ENCODE data around the gene BOLA2B. TPM values are rescaled to one million over a fixed set of nuclear protein-coding genes. Genes with fewer than 3 reads are reported as not detected.

Gene BOLA2B
- total RNA-seq, 1 experiment from 2014 or later: 180 TPM

DNA sequence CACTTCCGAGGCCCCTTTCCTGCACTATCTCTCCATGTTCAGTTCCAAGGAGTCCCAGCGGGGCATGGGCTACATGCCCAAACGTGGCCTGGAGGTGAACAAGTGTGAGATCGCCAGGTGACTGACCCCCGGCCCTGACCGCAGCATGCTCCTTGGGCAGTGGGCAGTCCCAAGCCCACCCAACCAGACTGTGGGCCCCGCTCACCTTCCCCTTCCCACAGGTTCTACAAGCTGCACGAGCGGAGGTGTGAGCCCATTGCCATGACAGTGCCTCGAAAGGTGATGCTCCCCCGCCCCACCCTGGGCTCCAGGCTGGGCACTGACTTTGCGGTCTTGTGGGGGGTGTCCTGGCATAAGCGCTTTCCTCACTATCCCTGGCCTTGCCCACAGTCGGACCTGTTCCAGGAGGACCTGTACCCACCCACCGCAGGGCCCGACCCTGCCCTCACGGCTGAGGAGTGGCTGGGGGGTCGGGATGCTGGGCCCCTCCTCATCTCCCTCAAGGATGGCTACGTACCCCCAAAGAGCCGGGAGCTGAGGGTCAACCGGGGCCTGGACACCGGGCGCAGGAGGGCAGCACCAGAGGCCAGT is 5.4 kb downstream of the BOLA2B start (continued):
- TF ChIP-seq FOSL1 (IDR thresholded peaks at IDR 0.05; ENCODE audit: low read depth) (no peak), POLR2A (IDR thresholded peaks at IDR 0.05; ENCODE audit: borderline replicate concordance, extremely low read depth, insufficient read depth, insufficient read length) (no peak)
- TF ChIP-seq, protein P1, sequence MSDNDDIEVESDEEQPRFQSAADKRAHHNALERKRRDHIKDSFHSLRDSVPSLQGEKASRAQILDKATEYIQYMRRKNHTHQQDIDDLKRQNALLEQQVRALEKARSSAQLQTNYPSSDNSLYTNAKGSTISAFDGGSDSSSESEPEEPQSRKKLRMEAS (IDR thresholded peaks at IDR 0.05): no peak

GRCh38 chr16:30187556-30187865 is 6.0 kb downstream of the BOLA2B start:
- POLR2A ChIA-PET: no interaction called here
- ATAC-seq: no peak
- intact Hi-C loops (cut with micrococcal nuclease): no loop called here
- no peaks in the 10 kb centered on the region for H3K36me3 ChIP-seq (ENCODE audit: control insufficient read depth in 1 of 2, insufficient read depth in 2 of 2, low read length in 2 of 2)
- BruUV-seq (replicated peaks): no TSS peak
- RAD21 ChIA-PET (ENCODE audit: low non-redundant PET in 1 of 2, low total read pairs in 2 of 2, uncharacterized antibody in 2 of 2, unreplicated experiment in 2 of 2): no interaction called here
- CTCF ChIA-PET: interaction anchor here (1.8 kb wide), 1 partner anchor 222 kb away, joined by 6 read pairs; no protein-coding TSS in a partner anchor
- H3K27ac ChIP-seq (ENCODE audit: low read depth, low read length): no peak overlapping the region
- H4K20me1 ChIP-seq (ENCODE audit: insufficient read depth): no peaks in the 10 kb centered on the region
- peaks cover 4 to 16% of the 10 kb centered on the region in 2 experiments; a peak in 3 of 4 replicates for H3K4me1 ChIP-seq (ENCODE audit: control insufficient read depth in 1 of 2, insufficient read depth in 2 of 2, low read length in 2 of 2)
- no peak for DNase-seq (ENCODE audit: low read depth, low spot score)
- H3K79me2 ChIP-seq (ENCODE audit: insufficient read depth, low read length): no peaks in the 10 kb centered on the region
- peak overlapping the region; percentile 49 for H3K4me2 ChIP-seq (ENCODE audit: low read length)
- TF ChIP-seq SIN3A (IDR thresholded peaks at IDR 0.05; ENCODE audit: low read depth) (no peak), POLR2AphosphoS5 (IDR thresholded peaks at IDR 0.05; ENCODE audit: low read depth, low read length) (0 out of 2 replicates have a peak, but pooled peaks have one; percentile 1)
- no peak overlapping the region for H3K4me3 ChIP-seq (replicated peaks in 1 of 2; ENCODE audit: low read depth in 1 of 2, low read length in 2 of 2)
- no peak overlapping the region for H2AFZ ChIP-seq (ENCODE audit: low read depth, low read length, poor library complexity, severe bottlenecking)
- no peaks in the 10 kb centered on the region for H3K9me3 ChIP-seq (ENCODE audit: control insufficient read depth in 1 of 2, insufficient read depth in 1 of 2, low read depth in 1 of 2, low read length in 2 of 2)
- H3K27me3 ChIP-seq (ENCODE audit: insufficient read depth, low read length): no peaks in the 10 kb centered on the region
- H3K9ac ChIP-seq (ENCODE audit: low read length): no peak overlapping the region
- H3K9me2 ChIP-seq (ENCODE audit: insufficient read depth): no peaks in the 10 kb centered on the region

- Histone ChIP-seq H3K27me3 (ENCODE audit: insufficient read depth, low read length) (no peaks in the 10 kb centered on the region), H3K36me3 (ENCODE audit: control insufficient read depth in 1 of 2, insufficient read depth in 2 of 2, low read length in 2 of 2) (no peaks in the 10 kb centered on the region), H3K4me3 (replicated peaks in 1 of 2; ENCODE audit: low read depth in 1 of 2, low read length in 2 of 2) (no peak overlapping the region), H2AFZ (ENCODE audit: low read depth, low read length, poor library complexity, severe bottlenecking) (no peak overlapping the region), H3K79me2 (ENCODE audit: insufficient read depth, low read length) (no peaks in the 10 kb centered on the region), H3K9me2 (ENCODE audit: insufficient read depth) (no peaks in the 10 kb centered on the region), H3K9ac (ENCODE audit: low read length) (no peak overlapping the region), H4K20me1 (ENCODE audit: insufficient read depth) (no peaks in the 10 kb centered on the region), H3K4me1 (ENCODE audit: control insufficient read depth in 1 of 2, insufficient read depth in 2 of 2, low read length in 2 of 2) (peaks cover 5 to 19% of the 10 kb centered on the region in 2 experiments; a peak in 3 of 4 replicates), H3K27ac (ENCODE audit: low read depth, low read length) (no peak overlapping the region), H3K9me3 (ENCODE audit: control insufficient read depth in 1 of 2, insufficient read depth in 1 of 2, low read depth in 1 of 2, low read length in 2 of 2) (no peaks in the 10 kb centered on the region), H3K4me2 (ENCODE audit: low read length) (peak overlapping the region; percentile 49)
- CTCF ChIA-PET: interaction anchor here (1.3 to 1.8 kb wide), 2 partner anchors 44 to 223 kb away, joined by 3 to 6 read pairs; no protein-coding TSS in a partner anchor
- intact Hi-C loops (cut with micrococcal nuclease): no loop called here
- POLR2A ChIA-PET: no interaction called here
- RAD21 ChIA-PET (ENCODE audit: low non-redundant PET in 1 of 2, low total read pairs in 2 of 2, uncharacterized antibody in 2 of 2, unreplicated experiment in 2 of 2): no interaction called here
- no TSS peak for BruUV-seq (replicated peaks)
- ATAC-seq (peak; percentile 62), DNase-seq (ENCODE audit: low read depth, low spot score) (no peak)
- TF ChIP-seq POLR2AphosphoS5 (IDR thresholded peaks at IDR 0.05; ENCODE audit: low read depth, low read length) (no peak), POLR2A (IDR thresholded peaks at IDR 0.05; ENCODE audit: borderline replicate concordance, extremely low read depth, insufficient read depth, insufficient read length) (no peak), CTCF (IDR thresholded peaks at IDR 0.05 in 2 of 3, conservative IDR thresholded peaks at IDR 0.05 in 1 of 3; ENCODE audit: borderline replicate concordance in 1 of 3, insufficient read depth in 1 of 3, low read depth in 2 of 3, low read length in 2 of 3) (peak in 2 of 3 experiments; percentile 86 to 87), CBX3 (IDR thresholded peaks at IDR 0.05; ENCODE audit: low read depth) (no peak), YY1 (IDR thresholded peaks at IDR 0.05; ENCODE audit: extremely low read depth, insufficient replicate concordance, low read depth, low read length) (no peak), FOSL1 (IDR thresholded peaks at IDR 0.05; ENCODE audit: low read depth) (no peak), RAD21 (IDR thresholded peaks at IDR 0.05; ENCODE audit: low read depth) (peak; percentile 65)
- TF ChIP-seq, protein P2, sequence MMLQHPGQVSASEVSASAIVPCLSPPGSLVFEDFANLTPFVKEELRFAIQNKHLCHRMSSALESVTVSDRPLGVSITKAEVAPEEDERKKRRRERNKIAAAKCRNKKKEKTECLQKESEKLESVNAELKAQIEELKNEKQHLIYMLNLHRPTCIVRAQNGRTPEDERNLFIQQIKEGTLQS (IDR thresholded peaks at IDR 0.05): no peak
These were observed 6.5 kb downstream of the BOLA2B start for GRCh38 chr16:30186782-30187555.
